Panc1 (cell line): Measurements from ENCODE around the gene MGAT5B. TPM values are rescaled to one million over a fixed set of nuclear protein-coding genes. Genes with fewer than 3 reads are reported as not detected.

Experiments used
- ATAC-seq: fragments of 200-7000 bp; cut with Tn5 transposase; 2 replicates; pipeline ENCODE4 v1.9.1; 2020; ENCODE audit warnings: mild to moderate bottlenecking, moderate library complexity
- BruUV-seq: library from RNA; stranded (reverse); fragments of 400-500 nt; replicated peaks from 2 replicates; lab custom pipeline; 2021; lab: Mats Ljungman, UMichigan
- CTCF ChIA-PET: fragments of 300-600 bp; sonication (Branson Sonifier 250); formaldehyde crosslinking; loops from one replicate; lab custom pipeline; 2022; ENCODE audit warnings: antibody characterized with exemption; lab: Charles Lee
- POLR2A ChIA-PET: fragments of 300-600 bp; sonication (Branson Sonifier 250); formaldehyde crosslinking; loops from one replicate; lab custom pipeline; 2022; ENCODE audit warnings: antibody characterized with exemption; lab: Charles Lee
- DNase-seq: peaks from one replicate; pipeline ENCODE4 v3.0.0-alpha.2; 2010; ENCODE audit warnings: low read depth, low spot score
- H3K27ac ChIP-seq: 2 replicates; pipeline ENCODE4 v1.5.1; 2011; ENCODE audit warnings: mild to moderate bottlenecking, low read length, inconsistent platforms
- H3K27me3 ChIP-seq: fragments of 200-500 bp; sonication (Bioruptor generic); 2 replicates; pipeline ENCODE4 v1.6.0; 2014; ENCODE audit warnings: low read length, inconsistent platforms; ENCODE audit not compliant: control insufficient read depth, insufficient read depth
- H3K36me3 ChIP-seq: fragments of 200-500 bp; sonication (Bioruptor generic); 2 replicates; pipeline ENCODE4 v1.5.1; 2014; ENCODE audit warnings: inconsistent platforms, mild to moderate bottlenecking, low read length, moderate library complexity; ENCODE audit not compliant: control insufficient read depth, insufficient read depth
- H3K4me1 ChIP-seq: 2 replicates; pipeline ENCODE4 v1.5.1; 2011; ENCODE audit warnings: inconsistent platforms, mild to moderate bottlenecking, low read length, moderate library complexity; ENCODE audit not compliant: control insufficient read depth, insufficient read depth
- H3K4me3 ChIP-seq, 2 experiments: 2 replicates each; pipeline ENCODE4 v1.5.1; 2011 to 2012; ENCODE audit warnings: low read depth in 2 of 2, low read length in 2 of 2, mild to moderate bottlenecking in 2 of 2, inconsistent platforms in 1 of 2, moderate library complexity in 1 of 2
- H3K9me3 ChIP-seq: fragments of 200-500 bp; sonication (Bioruptor generic); 2 replicates; pipeline ENCODE4 v1.5.1; 2014; ENCODE audit warnings: low read depth, mild to moderate bottlenecking, inconsistent platforms, low read length, moderate library complexity; ENCODE audit not compliant: control insufficient read depth, insufficient read depth
- CTCF ChIP-seq: fragments of 450-650 bp; IDR thresholded peaks from 2 replicates; pipeline ENCODE4 v1.5.1; 2017; ENCODE audit warnings: mild to moderate bottlenecking
- POLR2AphosphoS5 ChIP-seq: IDR thresholded peaks from 2 replicates; pipeline ENCODE4 v1.6.1; 2012; ENCODE audit warnings: mild to moderate bottlenecking, low read depth, low read length, moderate library complexity
- REST ChIP-seq, 2 experiments: IDR thresholded peaks; 2 replicates each; pipeline ENCODE4 v1.6.1; 2011 to 2012; ENCODE audit warnings: low read depth in 2 of 2, control low read depth in 1 of 2, low read length in 1 of 2, mild to moderate bottlenecking in 1 of 2, moderate library complexity in 1 of 2; ENCODE audit not compliant: insufficient read depth in 1 of 2
- SIN3A ChIP-seq: IDR thresholded peaks from 2 replicates; pipeline ENCODE4 v1.6.1; 2012; ENCODE audit warnings: low read depth, mild to moderate bottlenecking, low read length, moderate library complexity, borderline replicate concordance; ENCODE audit not compliant: insufficient read depth
- in situ Hi-C: cut with HindIII; loops from 2 replicates; pipeline ENCODE4 v1.10.0; 2016; ENCODE audit warnings: low sequenced_read_pairs, low pct_unique_long_range_greater_than_20kb
- intact Hi-C: fragments of 100-400 bp; cut with micrococcal nuclease; formaldehyde crosslinking; loops from one replicate; pipeline ENCODE4 v1.10.0; 2022; ENCODE audit not compliant: unreplicated experiment
- total RNA-seq: library from RNA; stranded (reverse); gene quantifications from one replicate; pipeline ENCODE4 v1.2.1, GENCODE V29; 2021; ENCODE audit not compliant: unreplicated experiment

The MGAT5B gene
- total RNA-seq, 1 experiment from 2014 or later, result 34.9 TPM

- Histone ChIP-seq H3K4me1 (peaks cover 13% of the 10 kb centered on the region; the same call in 1 of the 2 replicates), H3K27me3 (no peaks in the 10 kb centered on the region), H3K4me3 (no peak overlapping the region), H3K36me3 (no peaks in the 10 kb centered on the region), H3K27ac (no peak overlapping the region), H3K9me3 (no peaks in the 10 kb centered on the region)
- POLR2A ChIA-PET, result no interaction called here
- DNase-seq (no peak), ATAC-seq (no peak)
- no TSS peak for BruUV-seq
- intact Hi-C loops, result no loop called here
- CTCF ChIA-PET, result no interaction called here
- in situ Hi-C loops, result no loop called here
- peak; percentile 49 to 84; a peak in 3 of 4 replicates for TF ChIP-seq REST (IDR thresholded peaks at IDR 0.05; ENCODE audit: insufficient read depth in 1 of 2, low read depth in 2 of 2, low read length in 1 of 2)
- no peak for TF ChIP-seq CTCF
- no peak for TF ChIP-seq POLR2AphosphoS5
- no peak for TF ChIP-seq SIN3A
Measured at GRCh38 chr17:76920364-76921139, 52.3 kb downstream of the MGAT5B start.

GRCh38 chr17:76921340-76922036 lies 53.3 kb downstream of the MGAT5B start:
- Histone ChIP-seq H3K27ac (no peak overlapping the region), H3K4me1 (peaks cover 14% of the 10 kb centered on the region; the same call in 1 of the 2 replicates), H3K4me3 (no peak overlapping the region), H3K27me3 (no peaks in the 10 kb centered on the region), H3K36me3 (no peaks in the 10 kb centered on the region; the same call in 1 of the 2 replicates), H3K9me3 (no peaks in the 10 kb centered on the region)
- ATAC-seq (no peak), DNase-seq (no peak)
- CTCF ChIA-PET, result interaction anchor here (0.6 kb wide), 1 partner anchor 80 kb away, joined by 5 read pairs; no protein-coding TSS in a partner anchor
- in situ Hi-C loops, result no loop called here
- intact Hi-C loops, result no loop called here
- TF ChIP-seq REST (IDR thresholded peaks at IDR 0.05; ENCODE audit: insufficient read depth in 1 of 2, low read depth in 2 of 2, low read length in 1 of 2) (no peak), POLR2AphosphoS5 (no peak)
- no TSS peak for BruUV-seq
- POLR2A ChIA-PET, result no interaction called here
